Measurements from ENCODE around the gene COPA.
A peak's percentile ranks its signal among the peaks of the same experiment; 100 is the strongest.
"Not testable (repeated sequence)": the region's sequence is repeated elsewhere in the genome, so short reads cannot be mapped to it uniquely, and the experiment has no call there.

Gene COPA

DNA sequence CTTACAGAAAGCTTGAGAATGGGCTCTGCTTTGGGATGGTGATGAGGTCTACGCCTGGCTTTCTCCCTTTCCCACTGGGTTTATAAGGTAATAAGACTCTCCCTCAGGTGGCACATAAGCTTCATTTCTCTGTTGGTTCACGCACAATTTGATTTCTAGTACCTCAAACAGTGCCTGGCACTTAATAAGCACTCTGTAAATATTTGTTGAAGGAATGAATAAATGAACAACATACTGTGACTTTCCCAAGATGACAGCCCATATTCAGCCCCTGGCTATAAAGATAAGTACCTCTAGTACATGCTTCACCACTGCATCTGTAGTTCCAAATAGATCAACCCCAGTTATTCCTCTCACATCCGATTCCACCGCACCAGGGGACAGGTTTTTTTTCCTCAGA, 17.8 kb downstream of the COPA start:
- no peak for DNase-seq (ENCODE audit: low read depth)

DNA sequence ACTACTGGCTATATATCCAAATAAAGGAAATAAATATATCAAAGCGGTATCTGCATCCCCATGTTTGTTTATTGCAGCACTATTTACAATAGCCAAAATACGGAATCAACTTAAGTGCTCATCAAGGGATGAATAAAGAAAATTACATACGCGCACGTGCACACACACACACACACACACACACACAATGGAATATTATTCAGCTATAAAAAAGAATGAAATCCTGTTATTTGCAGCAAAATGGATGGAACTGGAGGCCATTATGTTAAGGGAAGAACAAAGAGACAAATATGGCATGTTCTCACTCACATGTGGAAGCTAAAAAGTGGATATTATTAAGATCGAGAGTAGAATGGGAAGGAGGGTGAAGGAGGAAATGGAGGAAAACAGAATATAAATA, 20.2 kb downstream of the COPA start:
- DNase-seq (ENCODE audit: low read depth), result no peak

DNA sequence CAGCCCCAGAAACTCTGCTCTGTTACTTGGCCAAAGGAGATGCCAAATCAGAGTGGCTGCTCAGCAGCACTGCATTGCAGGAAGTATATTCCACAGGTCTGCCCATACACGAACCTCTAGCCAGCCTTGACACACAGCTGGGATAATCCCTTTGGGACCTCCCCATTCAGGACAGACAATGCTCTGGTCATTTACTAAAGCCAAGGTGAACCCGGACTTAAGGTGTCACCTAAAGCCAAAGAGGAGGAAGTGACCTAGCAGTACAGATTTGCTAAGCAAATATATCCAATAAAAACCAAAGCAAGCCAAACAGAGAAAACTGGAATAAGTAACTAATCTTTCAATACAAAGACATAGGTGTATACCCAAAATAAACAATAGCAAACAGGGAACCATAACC, 27.7 kb downstream of the COPA start:
- DNase-seq (ENCODE audit: low read depth), result no peak

DNA sequence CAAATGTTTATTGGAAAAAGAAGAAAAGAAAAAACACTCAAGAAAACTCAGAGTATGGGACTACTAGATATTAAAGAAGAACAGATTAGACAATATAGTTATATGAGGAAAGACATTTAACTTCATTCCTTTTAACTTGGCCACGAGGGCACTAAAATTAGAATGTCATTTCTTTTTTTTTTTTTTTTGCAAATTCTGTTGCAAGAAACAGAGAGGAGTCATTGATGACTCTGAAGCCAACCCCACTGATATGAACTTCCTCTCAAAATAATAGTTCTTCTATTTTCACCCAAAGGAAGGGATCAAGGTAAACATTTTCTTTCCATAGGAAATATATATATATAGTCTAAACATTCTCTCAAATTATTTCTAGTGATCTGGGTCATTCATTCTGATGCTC, 33.5 kb downstream of the COPA start:
- peak; percentile 17 for DNase-seq (ENCODE audit: low read depth)

DNA sequence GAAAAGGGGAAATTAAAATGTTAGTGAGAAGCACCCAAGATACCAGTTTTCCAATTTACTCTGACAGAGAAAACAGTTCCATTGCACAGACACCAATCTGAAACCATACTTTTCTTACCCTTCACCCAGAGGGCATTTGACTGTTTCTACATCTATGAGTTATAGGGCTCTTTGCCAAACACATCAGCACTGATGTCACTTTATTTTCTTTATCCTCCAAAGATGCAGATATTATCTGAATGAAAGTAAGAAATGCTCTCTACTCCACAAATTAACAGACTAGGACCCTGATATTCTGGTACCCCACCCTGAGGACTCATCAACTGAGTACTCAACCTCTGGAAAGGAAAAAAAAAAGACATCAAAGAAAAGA, 33.9 kb downstream of the COPA start:
- DNase-seq (ENCODE audit: low read depth), result peak; percentile 56

DNA sequence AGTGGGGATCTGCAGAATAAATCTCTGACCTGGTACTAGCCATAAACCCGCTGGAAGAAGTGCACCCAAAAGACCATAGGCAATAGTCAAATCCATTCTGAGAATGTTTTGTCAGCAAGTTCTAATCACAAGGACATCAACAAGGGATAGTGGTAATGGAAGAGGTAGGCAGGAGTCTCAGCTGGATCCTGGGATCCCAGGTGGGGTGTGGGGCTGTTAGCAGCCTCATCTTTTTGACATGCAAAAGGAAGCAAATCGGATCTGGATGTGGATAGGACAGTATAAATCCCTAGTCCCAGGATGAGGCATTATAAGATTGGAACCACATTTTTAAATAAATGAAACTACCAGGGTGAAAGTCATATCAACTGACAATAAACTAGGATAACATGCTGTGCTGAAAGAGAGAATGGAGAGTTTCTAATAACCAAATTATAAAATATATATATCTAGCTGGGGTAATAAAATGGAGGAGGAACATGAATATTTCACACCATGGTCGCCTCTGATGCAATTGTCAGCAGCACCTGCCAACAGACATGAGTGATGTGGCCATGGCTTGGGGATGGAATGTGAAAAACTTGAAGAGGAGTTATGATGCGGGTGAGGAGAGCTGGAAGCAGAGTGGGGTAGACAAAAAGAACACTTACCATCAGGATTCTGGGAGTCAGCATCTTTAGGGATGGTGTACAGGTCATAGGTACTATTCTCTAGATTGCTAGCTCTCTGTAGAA, 34.4 kb downstream of the COPA start:
- DNase-seq (ENCODE audit: low read depth), result no peak

DNA sequence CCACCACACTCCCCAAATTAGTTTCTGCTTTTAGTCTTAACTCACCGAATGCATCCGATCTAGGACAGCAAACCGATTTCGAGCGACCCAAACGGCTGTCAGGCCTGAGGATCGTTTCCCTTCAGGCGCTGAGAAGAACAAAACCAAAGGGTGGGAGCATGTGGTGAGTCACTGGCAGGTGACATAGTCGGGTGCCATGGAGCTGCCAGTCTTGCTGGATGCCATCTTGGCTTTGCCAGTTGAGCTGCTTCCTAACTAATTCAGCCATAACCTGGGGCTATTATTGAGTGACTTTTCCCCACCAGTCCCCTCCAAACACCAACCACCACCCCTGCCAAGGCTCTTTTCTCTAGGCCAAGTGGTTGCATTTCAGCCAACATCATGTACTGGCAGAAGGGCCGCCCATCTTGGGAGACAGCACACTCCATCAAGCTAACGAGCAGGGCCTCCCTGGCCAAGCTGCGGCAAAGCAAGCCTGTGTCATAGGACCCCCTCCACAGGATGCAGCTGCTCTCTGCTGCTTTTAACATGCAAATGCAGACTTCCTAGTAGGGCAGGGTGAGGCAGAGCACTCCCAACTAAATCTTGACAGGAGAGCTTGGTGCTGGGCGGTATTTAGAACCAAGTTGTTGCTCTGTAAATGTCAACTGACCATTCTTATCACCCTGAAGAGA, 35.8 kb downstream of the COPA start:
- DNase-seq (ENCODE audit: low read depth), result no peak

DNA sequence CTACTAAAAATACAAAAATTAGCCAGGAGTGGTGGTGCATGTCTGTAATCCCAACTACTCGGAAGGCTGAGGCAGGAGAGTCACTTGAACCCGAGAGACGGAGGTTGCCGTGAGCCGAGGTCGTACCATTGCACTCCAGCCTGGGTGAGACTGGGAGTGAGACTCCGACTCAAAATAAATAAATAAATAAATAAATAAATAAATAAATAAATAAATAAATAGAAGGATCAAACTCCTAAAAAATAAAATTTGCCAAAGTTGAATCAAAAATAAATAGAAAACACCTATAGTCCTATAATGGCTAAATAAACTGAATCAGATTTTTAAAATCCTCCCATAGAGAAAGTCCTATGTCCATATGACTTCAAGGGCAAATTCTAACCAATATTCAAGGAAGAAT, 42.9 kb downstream of the COPA start:
- DNase-seq (ENCODE audit: low read depth), result no peak

DNA sequence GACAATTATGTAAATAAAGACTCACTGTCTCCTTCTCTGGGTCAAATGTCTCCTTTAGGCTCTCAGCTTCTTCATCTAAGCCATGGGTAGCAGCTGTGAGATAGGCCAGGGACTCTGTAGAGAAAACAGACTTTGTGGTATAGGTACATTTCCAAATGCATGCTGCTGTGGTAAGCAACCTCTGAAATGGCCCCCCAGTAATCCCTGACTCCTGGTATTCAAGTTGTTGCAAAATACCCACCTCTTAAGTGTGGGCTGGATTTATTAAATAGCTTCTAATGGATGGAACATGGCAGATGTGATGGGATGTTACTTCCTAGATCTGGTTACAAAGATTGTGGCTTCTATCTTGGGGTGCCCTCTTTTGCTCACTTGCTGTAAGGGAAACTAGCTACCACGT, 47.0 kb downstream of the COPA start:
- DNase-seq (ENCODE audit: low read depth), result no peak

DNA sequence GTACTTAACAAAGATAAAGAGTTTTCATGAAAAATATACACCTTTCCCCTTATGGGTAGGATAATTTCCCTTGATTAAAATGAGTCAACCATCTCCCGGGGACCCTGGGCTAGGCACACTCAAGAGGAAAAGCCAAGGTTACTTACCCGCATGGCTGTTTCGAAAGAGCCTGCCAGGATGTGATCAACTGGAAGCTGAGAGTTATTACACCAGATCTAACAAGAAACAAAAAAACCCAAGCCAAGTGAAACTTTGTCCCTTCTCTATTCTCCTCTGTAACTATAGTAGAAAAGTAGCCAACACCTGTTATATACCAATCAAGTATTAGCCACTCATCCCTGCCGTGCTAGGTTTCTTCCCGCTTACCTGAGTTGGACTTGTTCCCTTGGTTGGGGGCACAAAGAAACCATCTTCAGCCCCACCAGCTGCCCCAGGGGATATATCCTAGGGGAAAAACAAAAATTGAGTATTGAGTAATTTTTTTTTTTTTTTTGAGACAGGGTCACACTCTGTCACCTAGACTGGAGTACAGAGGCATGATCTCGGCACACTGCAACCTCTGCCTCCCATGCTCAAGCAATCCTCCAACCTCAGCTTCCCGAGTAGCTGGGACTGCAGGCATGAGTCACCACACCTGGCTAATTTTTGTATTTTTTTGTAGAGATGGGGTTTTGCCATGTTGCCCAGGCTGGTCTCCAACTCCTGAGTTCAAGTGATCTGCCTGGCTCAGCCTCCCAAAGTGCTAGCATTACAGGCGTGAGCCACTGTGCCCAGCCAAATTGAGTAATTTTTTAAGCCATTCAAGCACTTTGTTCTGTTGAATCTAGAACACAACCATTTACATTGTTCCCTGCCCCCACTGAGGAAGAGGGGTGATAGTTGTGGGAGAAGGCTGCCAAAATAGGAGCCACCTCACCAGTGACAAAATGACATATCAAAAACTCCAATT, 49.8 kb downstream of the COPA start:
- no peak for DNase-seq (ENCODE audit: low read depth)

DNA sequence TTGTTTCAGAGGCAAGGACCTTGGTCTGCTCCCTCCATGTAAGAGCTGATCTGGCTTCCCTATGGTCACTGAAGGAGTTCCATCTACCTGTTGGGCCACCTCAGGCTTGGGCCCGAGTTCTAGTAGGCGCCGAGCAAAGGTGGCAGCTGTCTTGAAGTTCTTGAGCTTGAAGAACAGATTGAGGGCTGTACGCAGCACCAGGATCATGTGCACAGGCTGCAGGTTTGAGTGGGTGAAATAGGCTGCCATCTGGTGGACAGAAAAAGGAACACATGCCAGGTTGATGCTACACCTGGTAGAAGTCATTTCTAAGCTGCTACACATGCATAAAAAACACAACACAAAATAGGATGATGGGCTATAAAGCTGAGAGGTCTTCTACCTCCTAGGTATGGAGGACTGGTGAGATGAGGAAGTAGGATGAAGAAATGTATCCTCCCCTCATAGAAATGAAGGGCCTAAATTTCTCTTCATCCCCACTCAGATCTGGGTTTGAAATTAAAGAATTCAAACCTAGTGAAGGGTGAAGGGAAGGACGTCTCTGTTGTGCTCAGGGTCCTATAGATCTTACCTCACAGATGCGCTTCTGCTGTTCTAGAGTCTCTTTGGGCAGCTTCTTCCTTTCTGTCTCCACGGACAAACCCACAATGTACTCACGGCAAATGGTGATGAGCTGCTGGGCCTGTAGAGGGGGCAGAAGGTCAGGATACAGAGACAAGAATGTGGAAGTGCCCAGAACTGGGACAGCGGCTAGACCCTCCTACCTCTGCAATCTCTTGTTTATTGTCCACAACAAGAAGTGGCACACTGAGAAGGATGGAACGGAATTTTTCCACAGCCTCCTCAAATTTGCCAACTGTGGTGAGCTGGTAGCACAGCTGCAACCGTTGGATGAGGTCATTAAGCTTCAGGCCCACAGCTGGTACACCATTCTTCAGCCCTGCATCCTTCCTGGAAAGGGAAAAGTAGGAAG, 51.5 kb downstream of the COPA start:
- peak; percentile 70 for DNase-seq (ENCODE audit: low read depth)

DNA sequence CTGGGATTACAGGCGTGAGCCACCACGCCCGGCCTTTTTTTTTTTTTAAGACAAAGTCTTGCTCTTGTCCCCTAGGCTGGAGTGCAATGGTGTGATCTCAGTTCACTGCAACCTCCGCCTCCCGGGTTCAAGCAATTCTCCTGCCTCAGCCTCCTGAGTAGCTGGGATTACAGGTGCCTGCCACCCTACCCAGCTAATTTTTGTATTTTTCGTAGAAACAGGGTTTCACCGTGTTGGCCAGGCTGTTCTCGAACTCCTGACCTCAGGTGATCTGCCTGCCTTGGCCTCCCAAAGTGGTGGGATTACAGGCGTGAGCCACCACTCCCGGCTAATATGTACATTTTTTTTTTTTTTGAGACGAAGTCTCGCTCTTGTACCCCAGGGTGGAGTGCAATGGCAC, 55.3 kb downstream of the COPA start:
- not testable (repeated sequence) for DNase-seq (ENCODE audit: low read depth)

DNA sequence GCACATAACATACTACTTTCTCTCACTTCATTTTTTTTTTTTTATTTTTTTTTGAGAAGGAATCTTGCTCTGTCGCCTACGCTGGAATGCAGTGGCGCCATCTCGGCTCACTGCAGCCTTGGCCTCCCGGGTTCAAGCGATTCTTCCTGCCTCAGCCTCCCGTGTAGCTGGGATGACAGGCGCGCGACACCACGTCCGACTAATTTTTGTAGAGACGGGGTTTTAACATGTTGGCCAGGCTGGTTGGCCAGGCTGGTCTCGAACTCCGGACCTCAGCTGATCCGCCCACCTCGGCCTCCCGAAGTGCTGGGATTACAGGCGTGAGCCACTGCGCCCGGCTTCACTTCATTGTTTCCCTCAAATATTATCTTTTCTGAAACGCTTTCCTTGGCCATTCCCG, 57.5 kb downstream of the COPA start:
- DNase-seq (ENCODE audit: low read depth), result no peak

DNA sequence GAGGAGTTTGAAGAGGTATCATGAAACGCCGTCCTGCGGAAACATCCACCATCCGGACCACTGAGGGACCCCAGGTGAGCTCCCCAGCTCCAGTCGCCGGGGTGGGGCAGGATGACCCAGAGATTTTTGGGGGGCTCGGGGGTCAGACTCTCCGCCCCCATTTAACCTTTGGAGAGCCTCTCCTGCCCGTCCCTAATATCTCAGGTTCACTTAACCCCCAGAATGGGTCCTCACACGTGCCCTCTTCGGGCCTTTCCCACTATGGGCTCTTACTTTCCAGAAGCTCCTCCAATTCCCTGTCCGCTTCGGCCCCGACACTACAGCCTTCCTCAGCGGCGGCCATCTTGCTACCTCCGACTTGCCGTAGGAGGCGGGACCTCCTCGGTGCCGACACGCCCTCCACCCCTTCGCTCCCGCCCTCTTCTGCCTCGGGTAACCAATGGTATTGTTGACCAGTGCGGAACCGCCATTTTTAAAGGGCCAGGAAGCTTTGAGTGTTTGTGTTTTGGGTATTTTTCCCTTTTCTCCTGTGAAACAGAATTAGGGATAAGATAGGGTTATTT, 58.2 kb downstream of the COPA start, which contains the start of gene PEX19:
Gene PEX19 (minus strand): TSS at position 352 of the 563 bp plus-strand sequence. CDS start 9 bp downstream, at position 343.
- peak; percentile 93 for DNase-seq (ENCODE audit: low read depth)

DNA sequence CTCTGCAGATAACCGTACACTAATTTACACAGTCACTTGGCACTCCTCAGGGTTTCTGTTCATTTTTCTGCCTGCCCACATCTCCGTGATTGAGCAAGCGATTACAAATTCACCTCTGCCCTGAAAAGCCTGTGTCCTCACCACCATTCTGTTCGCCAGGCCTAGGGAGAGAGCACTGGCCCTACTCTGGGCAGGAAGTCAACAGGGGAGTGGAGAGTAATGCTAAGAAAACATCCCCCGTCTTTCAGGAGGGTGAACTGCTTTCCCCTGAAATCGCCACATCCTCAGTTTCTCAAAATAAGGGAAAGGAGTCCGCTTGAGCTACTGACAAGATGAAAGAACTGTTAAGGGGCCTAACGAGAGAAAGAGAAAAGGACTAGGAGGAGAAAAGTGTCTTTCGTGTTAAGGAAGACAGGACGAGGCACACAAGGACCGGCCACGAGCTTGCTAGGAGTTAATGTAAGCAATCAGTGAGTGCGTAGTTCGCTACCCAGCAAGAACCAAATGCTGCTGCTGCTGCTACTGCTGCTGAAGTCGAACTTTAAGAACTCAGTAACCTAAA, 58.7 kb downstream of the COPA start:
- peak; percentile 67 for DNase-seq (ENCODE audit: low read depth)

DNA sequence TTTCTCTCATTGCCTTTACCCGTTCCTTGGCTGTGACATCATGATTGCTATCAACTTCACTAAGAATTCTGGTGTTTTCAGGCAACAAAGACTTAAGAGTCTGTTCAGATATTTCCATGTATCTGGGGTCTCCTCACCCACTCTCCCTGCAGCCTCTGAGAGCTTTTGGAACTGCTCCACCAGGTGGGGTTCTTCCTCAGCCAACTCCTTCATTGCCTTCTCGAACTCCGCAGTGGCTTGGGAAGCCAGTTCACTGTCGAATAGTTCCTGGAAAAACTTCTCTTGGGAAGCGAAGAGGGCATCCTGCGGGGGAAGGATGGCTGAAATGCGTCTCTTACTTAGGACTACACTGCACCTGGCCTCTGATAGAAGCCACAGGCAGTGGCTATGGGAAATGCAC, 60.2 kb downstream of the COPA start:
- DNase-seq (ENCODE audit: low read depth), result no peak

DNA sequence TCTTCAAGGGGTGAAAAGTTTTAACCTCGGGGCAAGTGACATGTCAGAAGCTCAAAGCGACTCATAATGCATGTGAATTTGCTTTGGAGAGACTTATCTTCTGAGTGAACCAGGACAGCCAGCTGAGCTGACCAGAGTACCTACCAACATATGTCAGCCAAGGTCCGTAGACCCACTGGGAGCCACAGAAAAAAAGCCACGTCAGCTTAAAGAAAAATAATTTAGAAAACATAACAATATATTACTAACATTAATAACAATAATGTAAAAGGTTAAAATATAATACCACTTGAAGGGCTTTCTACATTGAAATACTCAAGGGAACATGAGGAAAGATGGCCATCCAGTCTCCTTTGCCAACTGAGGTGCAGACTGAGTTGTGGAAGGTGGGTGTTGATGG, 65.1 kb downstream of the COPA start:
- DNase-seq (ENCODE audit: low read depth), result no peak

DNA sequence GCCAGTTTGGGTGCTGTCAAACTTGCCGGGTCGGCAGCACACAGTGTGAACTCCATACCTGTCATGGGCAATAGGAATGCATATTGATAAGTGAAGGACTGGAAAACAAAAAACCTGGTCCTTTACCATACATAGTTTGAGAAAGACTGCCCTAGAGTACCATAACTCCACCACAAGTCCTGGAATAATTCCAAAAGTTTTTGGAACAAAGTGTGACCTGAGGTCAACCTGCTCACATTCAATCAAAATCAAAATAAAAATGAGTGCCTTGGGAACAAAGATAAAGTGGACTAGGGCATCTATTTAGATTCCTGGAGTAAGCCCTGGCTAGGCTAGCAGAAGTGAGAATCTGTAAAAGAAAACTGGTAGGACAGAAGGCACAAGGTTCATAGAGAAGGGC, 65.7 kb downstream of the COPA start:
- no peak for DNase-seq (ENCODE audit: low read depth)

DNA sequence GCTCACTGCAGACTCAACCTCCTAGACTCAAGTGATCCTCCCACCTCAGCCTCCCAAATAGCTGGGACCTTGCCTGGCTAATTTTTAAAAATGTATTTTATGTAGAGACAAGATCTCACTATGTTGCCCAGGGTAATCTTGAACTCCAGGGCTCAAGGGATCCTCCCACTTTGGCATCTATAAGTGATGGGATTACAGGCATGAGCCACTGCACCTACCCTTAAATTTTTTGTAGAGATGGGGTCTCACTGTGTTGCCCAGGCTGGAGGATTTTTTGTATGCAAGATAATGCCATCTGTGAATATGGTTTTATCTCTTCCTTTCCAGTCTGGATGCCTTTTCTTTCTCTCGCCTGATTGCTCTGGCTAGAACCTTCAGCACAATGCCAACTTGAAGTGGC, 72.0 kb downstream of the COPA start:
- no peak for DNase-seq (ENCODE audit: low read depth)

DNA sequence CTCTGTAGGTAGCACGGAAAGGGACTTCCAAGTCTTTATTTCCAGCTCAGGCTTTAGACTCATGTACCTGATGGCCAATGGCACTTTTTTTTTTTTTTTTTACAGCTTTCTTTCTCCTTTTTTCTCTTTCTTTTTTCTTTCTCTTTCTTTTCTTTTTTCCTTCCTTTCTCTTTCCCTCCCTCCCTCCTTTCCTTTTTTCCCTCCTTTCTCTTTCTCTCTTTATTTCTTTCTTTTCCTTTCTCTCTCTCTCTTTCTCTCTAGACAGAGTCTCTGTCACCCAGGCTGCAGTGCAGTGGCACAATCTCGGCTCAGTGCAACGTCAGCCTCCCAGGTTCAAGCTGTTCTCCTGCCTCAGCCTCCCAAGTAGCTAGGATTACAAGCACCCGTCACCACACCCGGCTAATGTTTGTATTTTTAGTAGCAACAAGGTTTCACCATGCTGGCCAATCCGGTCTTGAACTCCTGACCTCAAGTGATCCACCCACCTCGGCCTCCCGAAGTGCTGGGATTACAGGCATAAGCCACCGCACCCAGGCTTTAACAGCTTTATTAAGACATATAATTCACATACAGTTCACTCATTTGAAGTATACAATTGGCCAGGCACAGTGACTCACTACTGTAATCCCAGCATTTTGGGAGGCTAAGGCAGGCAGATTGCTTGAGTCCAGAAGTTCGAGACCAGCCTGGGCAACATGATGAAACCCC, 75.6 kb downstream of the COPA start:
- no peak for DNase-seq (ENCODE audit: low read depth)
